Activated naive CD4-positive, alpha-beta T cell treated with anti-CD3 and anti-CD28 coated beads, Interleukin-2, amount 10 ng/mL, durations not matched to agents 7 days and 5 days (primary cell): ENCODE measurements around the gene LURAP1L.

Experiments
- CTCF ChIA-PET: fragments of 350-600 bp; sonication (Branson Sonifier 250); formaldehyde crosslinking; loops from one replicate; lab custom pipeline; 2021; ENCODE audit warnings: antibody characterized with exemption; lab: Charles Lee
- DNase-seq: peaks from one replicate; pipeline ENCODE4 v3.0.0-alpha.2; 2020
- H3K27ac Mint-ChIP-seq: one replicate; pipeline ENCODE4 v1.8.0; 2021; ENCODE audit warnings: mild to moderate bottlenecking, moderate library complexity, mixed read lengths
- H3K27me3 Mint-ChIP-seq: one replicate; pipeline ENCODE4 v1.8.0; 2021; ENCODE audit warnings: mild to moderate bottlenecking, mixed read lengths
- H3K36me3 Mint-ChIP-seq: one replicate; pipeline ENCODE4 v1.8.0; 2021; ENCODE audit warnings: mixed read lengths
- H3K4me1 Mint-ChIP-seq: one replicate; pipeline ENCODE4 v1.8.0; 2021; ENCODE audit warnings: mixed read lengths
- H3K4me3 Mint-ChIP-seq: one replicate; pipeline ENCODE4 v1.8.0; 2021; ENCODE audit warnings: mild to moderate bottlenecking, moderate library complexity, mixed read lengths
- H3K9me3 Mint-ChIP-seq: one replicate; pipeline ENCODE4 v1.8.0; 2021; ENCODE audit warnings: mixed read lengths

Gene LURAP1L

GRCh38 chr9:12813533-12813932 lies 38.7 kb downstream of the LURAP1L start:
- Mint-ChIP-seq H3K4me3 (no peak overlapping the region), H3K4me1 (no peaks in the 10 kb centered on the region), H3K36me3 (no peaks in the 10 kb centered on the region), H3K27ac (no peak overlapping the region), H3K27me3 (no peaks in the 10 kb centered on the region), H3K9me3 (peaks cover 7% of the 10 kb centered on the region)
- no peak for DNase-seq
- CTCF ChIA-PET, result no interaction called here

GRCh38 chr9:12813960-12814876 lies 39.4 kb downstream of the LURAP1L start:
- Mint-ChIP-seq H3K27me3 (no peaks in the 10 kb centered on the region), H3K27ac (no peak overlapping the region), H3K4me1 (no peaks in the 10 kb centered on the region), H3K9me3 (peaks cover 9% of the 10 kb centered on the region), H3K4me3 (no peak overlapping the region), H3K36me3 (no peaks in the 10 kb centered on the region)
- DNase-seq, result no peak
- CTCF ChIA-PET, result no interaction called here

DNA sequence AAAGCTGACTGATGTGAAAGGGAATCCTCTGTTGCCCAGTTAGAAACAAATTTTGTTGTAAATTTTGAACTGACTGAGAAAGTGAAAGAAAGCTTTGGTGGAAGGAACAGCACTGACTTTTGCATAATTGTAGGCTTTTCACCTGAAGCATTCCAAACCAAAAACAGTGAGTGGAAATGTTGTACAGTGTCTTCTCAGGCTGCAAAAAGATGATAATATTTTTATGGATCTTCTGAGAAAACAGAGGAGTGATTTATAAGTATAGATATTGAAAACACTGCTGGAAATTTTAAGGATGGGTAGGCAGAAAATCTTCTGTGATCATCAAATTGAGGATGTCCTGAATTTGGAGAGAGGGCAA lies 40.0 kb downstream of the LURAP1L start:
- DNase-seq, result no peak
- H3K9me3 Mint-ChIP-seq, result peaks cover 9% of the 10 kb centered on the region
- no peaks in the 10 kb centered on the region for H3K27me3 Mint-ChIP-seq
- H3K27ac Mint-ChIP-seq, result no peak overlapping the region
- CTCF ChIA-PET, result no interaction called here
- H3K36me3 Mint-ChIP-seq, result no peaks in the 10 kb centered on the region
- no peaks in the 10 kb centered on the region for H3K4me1 Mint-ChIP-seq
- no peak overlapping the region for H3K4me3 Mint-ChIP-seq

DNA sequence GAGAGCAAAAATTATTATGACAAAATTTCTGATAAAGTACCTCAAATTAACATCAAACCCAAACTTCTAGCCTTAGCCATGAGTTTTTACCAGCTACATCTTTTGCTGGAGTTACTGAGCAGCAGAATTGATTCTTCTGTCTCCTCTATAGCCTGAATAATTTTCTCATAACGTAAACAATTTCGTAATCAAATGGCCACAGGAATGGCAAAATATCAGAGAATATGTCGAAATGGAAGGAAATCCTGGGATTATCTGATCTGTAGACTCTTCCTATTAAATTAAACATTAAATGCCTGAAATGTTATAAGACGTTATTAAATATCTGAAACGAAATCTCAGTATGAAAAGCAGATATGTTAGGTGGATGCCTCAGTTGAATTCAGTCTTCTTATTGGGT lies 41.1 kb downstream of the LURAP1L start:
- peaks cover 7% of the 10 kb centered on the region for H3K9me3 Mint-ChIP-seq
- H3K36me3 Mint-ChIP-seq, result no peaks in the 10 kb centered on the region
- CTCF ChIA-PET, result no interaction called here
- no peak for DNase-seq
- no peaks in the 10 kb centered on the region for H3K4me1 Mint-ChIP-seq
- H3K27ac Mint-ChIP-seq, result no peak overlapping the region
- no peak overlapping the region for H3K4me3 Mint-ChIP-seq
- H3K27me3 Mint-ChIP-seq, result no peaks in the 10 kb centered on the region

GRCh38 chr9:12816656-12817101 lies 41.9 kb downstream of the LURAP1L start:
- no peaks in the 10 kb centered on the region for H3K4me1 Mint-ChIP-seq
- no peak overlapping the region for H3K4me3 Mint-ChIP-seq
- peaks cover 7% of the 10 kb centered on the region for H3K9me3 Mint-ChIP-seq
- no peaks in the 10 kb centered on the region for H3K27me3 Mint-ChIP-seq
- CTCF ChIA-PET, result no interaction called here
- no peak overlapping the region for H3K27ac Mint-ChIP-seq
- no peak for DNase-seq
- no peaks in the 10 kb centered on the region for H3K36me3 Mint-ChIP-seq

GRCh38 chr9:12817702-12818101 lies 42.9 kb downstream of the LURAP1L start:
- Mint-ChIP-seq H3K9me3 (peaks cover 7% of the 10 kb centered on the region), H3K36me3 (no peaks in the 10 kb centered on the region), H3K27me3 (no peaks in the 10 kb centered on the region), H3K27ac (no peak overlapping the region), H3K4me1 (no peaks in the 10 kb centered on the region), H3K4me3 (no peak overlapping the region)
- no peak for DNase-seq
- CTCF ChIA-PET, result no interaction called here

DNA sequence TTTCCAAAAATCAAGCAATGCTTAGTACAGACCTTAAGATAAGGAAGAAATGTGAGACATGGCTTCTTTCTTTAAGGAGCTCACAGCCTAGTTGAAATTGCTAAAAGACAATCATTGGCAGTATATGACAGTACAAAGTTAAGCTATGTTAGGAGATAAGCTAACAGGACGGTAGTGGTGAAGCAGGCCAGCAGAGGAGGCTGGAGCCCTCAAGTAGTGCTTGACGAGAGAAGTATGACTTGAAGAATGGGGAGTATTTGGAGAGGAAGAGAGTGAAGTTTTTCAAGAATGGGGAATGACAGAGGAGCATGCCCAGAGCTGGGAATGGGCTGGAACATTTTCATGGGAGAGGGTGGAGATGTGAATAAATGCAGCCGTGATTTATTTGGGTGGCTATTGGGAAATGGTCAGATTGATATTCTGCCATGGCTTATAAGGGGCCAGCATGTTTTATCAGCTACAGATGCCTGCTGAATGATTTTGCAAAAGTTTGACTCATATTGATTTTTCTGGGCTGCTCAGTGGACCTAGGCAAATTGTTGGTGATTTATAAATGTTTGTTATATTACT lies 43.7 kb downstream of the LURAP1L start:
- CTCF ChIA-PET, result no interaction called here
- peaks cover 7% of the 10 kb centered on the region for H3K9me3 Mint-ChIP-seq
- no peak for DNase-seq

GRCh38 chr9:12819436-12820185 lies 44.8 kb downstream of the LURAP1L start:
- no peaks in the 10 kb centered on the region for H3K27me3 Mint-ChIP-seq
- peaks cover 7% of the 10 kb centered on the region for H3K9me3 Mint-ChIP-seq
- H3K27ac Mint-ChIP-seq, result no peak overlapping the region
- CTCF ChIA-PET, result interaction anchor here (0.6 kb wide), 1 partner anchor 90 kb away, joined by 3 read pairs; no protein-coding TSS in a partner anchor
- H3K4me1 Mint-ChIP-seq, result no peaks in the 10 kb centered on the region
- no peak overlapping the region for H3K4me3 Mint-ChIP-seq
- H3K36me3 Mint-ChIP-seq, result no peaks in the 10 kb centered on the region
- DNase-seq, result no peak

More for the DNA sequence above, 43.7 kb downstream of the LURAP1L start:
- Mint-ChIP-seq H3K27ac (no peak overlapping the region), H3K27me3 (no peaks in the 10 kb centered on the region), H3K4me1 (no peaks in the 10 kb centered on the region), H3K36me3 (no peaks in the 10 kb centered on the region), H3K4me3 (no peak overlapping the region)

GRCh38 chr9:12822111-12822510 lies 47.3 kb downstream of the LURAP1L start:
- Mint-ChIP-seq H3K36me3 (no peaks in the 10 kb centered on the region), H3K27ac (no peak overlapping the region), H3K27me3 (no peaks in the 10 kb centered on the region), H3K4me3 (no peak overlapping the region), H3K4me1 (no peaks in the 10 kb centered on the region), H3K9me3 (peaks cover 7% of the 10 kb centered on the region)
- CTCF ChIA-PET, result no interaction called here
- no peak for DNase-seq

- CTCF ChIA-PET, result no interaction called here
Measured at GRCh38 chr9:12826924-12827565, 52.2 kb downstream of the LURAP1L start.

GRCh38 chr9:12833701-12834100 lies 58.9 kb downstream of the LURAP1L start:
- Mint-ChIP-seq H3K27ac (no peak overlapping the region), H3K36me3 (no peaks in the 10 kb centered on the region), H3K4me1 (no peaks in the 10 kb centered on the region), H3K9me3 (peaks cover 18% of the 10 kb centered on the region), H3K4me3 (no peak overlapping the region), H3K27me3 (no peaks in the 10 kb centered on the region)
- DNase-seq, result no peak
- CTCF ChIA-PET, result no interaction called here

More at GRCh38 chr9:12826924-12827565, 52.2 kb downstream of the LURAP1L start:
- DNase-seq, result no peak
- peaks cover 3% of the 10 kb centered on the region for H3K9me3 Mint-ChIP-seq
- no peak overlapping the region for H3K4me3 Mint-ChIP-seq
- no peak overlapping the region for H3K27ac Mint-ChIP-seq
- no peaks in the 10 kb centered on the region for H3K36me3 Mint-ChIP-seq
- H3K27me3 Mint-ChIP-seq, result no peaks in the 10 kb centered on the region
- no peaks in the 10 kb centered on the region for H3K4me1 Mint-ChIP-seq

DNA sequence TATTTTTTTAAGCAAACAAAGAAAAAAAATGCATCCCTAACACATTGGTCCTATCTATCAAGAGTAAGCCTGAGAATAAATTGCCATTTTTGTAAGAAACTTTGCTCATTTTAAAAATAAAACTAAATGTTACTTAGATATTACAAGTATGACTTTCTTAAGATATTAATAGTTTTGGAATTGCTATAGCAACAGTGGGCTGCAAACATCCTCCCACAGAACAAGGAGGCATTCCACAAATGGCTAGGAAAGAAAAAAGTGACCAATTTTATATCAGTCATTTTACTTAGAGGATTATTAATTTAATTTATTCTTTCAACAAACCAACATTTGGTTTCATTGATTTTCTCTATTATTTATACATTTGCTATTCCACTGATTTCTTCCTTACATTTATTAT lies 63.7 kb downstream of the LURAP1L start:
- CTCF ChIA-PET, result no interaction called here
- Mint-ChIP-seq H3K27me3 (no peaks in the 10 kb centered on the region), H3K9me3 (peaks cover 20% of the 10 kb centered on the region), H3K4me1 (no peaks in the 10 kb centered on the region), H3K27ac (no peak overlapping the region), H3K36me3 (no peaks in the 10 kb centered on the region), H3K4me3 (no peak overlapping the region)
- DNase-seq, result no peak

GRCh38 chr9:12843735-12844134 lies 68.9 kb downstream of the LURAP1L start:
- Mint-ChIP-seq H3K27ac (no peak overlapping the region), H3K4me3 (no peak overlapping the region), H3K36me3 (no peaks in the 10 kb centered on the region), H3K27me3 (no peaks in the 10 kb centered on the region), H3K9me3 (peaks cover 4% of the 10 kb centered on the region), H3K4me1 (no peaks in the 10 kb centered on the region)
- CTCF ChIA-PET, result no interaction called here
- DNase-seq, result no peak

GRCh38 chr9:12846035-12846434 lies 71.2 kb downstream of the LURAP1L start:
- H3K9me3 Mint-ChIP-seq, result peaks cover 4% of the 10 kb centered on the region
- no peaks in the 10 kb centered on the region for H3K27me3 Mint-ChIP-seq
- no peak for DNase-seq
- H3K4me3 Mint-ChIP-seq, result no peak overlapping the region
- H3K4me1 Mint-ChIP-seq, result no peaks in the 10 kb centered on the region
- H3K27ac Mint-ChIP-seq, result no peak overlapping the region
- no peaks in the 10 kb centered on the region for H3K36me3 Mint-ChIP-seq
- CTCF ChIA-PET, result no interaction called here
